ENCODE measurements around the gene PRM2.

Gene PRM2

DNA sequence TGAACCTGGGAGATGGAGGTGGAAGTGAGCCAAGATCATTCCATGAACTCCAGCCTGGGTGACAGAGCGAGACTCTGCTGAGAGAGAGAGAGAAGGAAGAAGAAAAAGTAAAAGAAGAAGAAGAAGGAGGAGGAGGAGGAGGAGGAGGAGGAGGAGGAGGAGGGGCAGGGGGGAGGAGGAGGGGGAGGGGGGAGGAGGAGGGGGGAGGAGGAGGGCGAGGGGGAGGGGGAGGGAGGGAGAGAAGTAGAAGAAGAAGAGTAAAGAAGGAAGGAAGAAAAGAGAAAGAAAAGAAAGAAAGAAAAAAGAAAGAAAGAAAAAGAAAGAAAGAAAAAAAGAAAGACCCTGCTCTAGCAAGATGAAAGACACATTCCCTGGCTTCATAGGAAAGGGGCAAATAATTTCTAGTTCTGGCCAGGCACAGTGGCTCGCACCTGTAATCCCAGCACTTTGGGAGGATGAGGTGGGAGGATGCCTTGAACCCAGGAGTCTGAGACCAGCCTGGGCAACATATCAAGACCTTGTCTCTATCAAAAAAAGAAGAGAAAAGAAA is 43.9 kb downstream of the PRM2 start:
- TF ChIP-seq, protein P1, sequence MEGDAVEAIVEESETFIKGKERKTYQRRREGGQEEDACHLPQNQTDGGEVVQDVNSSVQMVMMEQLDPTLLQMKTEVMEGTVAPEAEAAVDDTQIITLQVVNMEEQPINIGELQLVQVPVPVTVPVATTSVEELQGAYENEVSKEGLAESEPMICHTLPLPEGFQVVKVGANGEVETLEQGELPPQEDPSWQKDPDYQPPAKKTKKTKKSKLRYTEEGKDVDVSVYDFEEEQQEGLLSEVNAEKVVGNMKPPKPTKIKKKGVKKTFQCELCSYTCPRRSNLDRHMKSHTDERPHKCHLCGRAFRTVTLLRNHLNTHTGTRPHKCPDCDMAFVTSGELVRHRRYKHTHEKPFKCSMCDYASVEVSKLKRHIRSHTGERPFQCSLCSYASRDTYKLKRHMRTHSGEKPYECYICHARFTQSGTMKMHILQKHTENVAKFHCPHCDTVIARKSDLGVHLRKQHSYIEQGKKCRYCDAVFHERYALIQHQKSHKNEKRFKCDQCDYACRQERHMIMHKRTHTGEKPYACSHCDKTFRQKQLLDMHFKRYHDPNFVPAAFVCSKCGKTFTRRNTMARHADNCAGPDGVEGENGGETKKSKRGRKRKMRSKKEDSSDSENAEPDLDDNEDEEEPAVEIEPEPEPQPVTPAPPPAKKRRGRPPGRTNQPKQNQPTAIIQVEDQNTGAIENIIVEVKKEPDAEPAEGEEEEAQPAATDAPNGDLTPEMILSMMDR (IDR thresholded peaks at IDR 0.05), result no peak

DNA sequence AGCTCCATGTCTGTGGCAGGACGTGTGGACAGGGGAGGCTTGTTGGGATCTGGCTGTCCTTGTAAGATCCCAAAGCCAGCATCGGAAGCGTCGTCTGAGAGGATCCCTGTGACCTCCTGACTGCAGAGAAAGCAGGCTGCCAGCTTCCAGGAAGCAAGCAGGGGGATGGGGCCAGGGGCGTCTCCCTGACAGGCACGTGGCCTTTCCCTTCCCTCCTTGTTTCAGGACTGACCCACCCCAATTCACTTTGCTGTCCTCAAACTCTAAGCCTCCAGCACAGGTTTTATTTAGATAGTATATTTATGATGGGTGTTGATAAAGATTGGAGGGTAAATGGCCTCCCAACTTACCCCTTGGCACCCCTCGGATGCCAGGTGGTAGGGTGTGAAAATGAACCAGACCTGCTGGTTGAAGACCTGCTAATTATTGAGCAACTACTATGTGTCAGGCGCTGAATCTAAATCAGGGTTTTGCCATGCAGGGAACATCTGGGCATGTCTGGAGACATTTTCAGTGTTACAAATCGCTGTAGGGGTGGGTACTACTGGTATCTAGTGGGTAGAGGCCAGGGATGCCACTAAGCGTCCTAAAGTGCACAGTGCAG is 44.8 kb downstream of the PRM2 start:
- TF ChIP-seq, protein P1 (IDR thresholded peaks at IDR 0.05), result no peak

DNA sequence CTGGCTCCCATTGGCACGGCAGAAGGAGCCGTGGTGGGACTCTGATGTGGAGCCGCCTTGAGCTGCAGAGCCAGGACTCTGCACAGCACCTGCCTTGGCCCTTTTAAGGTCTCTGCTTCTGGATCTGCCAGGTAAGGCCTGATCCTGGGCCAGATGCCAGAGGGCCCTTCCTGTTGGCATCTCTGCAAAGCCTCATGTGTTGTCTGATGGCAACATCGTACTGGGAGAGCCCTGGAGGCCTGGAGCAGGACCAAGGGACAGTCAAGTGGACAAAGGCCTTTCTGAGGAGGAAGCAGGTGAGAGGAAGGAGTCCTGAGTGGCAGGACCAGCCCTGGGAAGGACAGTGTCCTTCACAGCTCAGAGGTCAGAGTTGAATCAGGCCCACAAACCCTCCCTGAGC is 46.4 kb downstream of the PRM2 start:
- TF ChIP-seq, protein P1 (IDR thresholded peaks at IDR 0.05), result no peak

DNA sequence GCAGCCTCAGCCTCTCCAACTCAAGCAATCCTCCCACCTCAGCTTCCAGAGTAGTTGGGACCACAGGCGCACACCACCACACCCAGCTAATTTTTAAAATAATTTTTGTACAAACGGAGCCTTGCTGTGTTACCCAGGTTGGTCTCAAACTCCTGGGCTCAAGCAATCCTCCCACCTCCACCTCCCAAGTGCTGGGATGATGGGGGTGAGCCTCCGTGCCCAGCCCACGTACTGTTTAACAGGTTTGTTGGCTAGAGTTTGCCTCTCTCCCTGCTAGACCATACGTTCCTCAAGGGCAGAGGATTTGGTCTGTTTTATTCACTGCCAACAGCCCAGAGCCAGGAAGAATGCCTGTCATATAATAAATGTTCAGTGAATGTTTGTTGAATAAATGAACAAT is 46.8 kb downstream of the PRM2 start:
- TF ChIP-seq, protein P1 (IDR thresholded peaks at IDR 0.05), result no peak

DNA sequence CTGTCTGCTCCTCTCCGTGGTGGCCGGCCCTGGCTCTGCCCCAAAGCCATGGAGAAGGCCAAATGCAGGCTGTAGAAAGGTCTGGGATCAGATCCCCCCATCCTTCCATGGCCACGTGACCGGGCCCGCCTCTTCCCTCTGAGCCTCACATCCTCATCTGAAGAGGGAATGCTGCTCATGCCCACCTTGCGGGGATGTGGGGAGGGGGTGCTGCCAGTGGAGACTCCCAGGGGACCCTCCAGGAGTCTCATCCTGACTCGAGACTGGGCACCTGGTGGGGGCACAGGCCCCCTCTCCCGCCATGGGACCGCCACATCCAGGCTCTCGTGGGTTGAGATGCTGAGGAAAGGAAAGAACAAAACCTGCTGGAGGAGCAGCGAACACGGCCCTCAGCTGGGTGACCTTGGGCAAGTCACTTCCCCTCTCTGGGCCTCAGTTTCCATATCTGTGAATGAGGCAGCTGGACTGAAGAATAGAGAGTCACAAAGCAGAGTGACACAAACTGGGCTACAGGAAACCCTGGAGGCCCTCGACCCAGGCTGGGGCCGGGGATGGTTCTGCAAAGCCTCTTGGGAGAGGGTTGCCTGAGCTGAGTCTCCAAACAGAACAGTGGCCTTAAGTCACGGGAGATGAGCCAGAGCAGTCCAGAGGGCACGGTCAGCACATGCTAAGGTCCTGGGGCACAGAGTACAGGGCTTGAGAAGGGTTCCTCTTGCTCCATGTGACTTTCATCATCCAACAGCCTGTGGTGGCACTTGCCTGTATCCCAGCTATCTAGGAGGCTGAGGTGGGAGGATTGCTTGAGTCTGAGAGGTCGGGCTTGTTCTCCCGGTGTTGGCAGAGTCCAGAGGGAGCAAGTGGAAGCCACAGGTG is 50.4 kb downstream of the PRM2 start:
- TF ChIP-seq, protein P1 (IDR thresholded peaks at IDR 0.05), result no peak

Data from LNCAP (cell line).